ENCODE results near the gene NUP133. TPM values are rescaled to one million over a fixed set of nuclear protein-coding genes. Genes with fewer than 3 reads are reported as not detected.

NUP133 gene
- total and polyA plus RNA-seq, 2 of the 4 experiments (the other 2 are of a cell fraction), result 13.4 to 30.5 TPM

DNA sequence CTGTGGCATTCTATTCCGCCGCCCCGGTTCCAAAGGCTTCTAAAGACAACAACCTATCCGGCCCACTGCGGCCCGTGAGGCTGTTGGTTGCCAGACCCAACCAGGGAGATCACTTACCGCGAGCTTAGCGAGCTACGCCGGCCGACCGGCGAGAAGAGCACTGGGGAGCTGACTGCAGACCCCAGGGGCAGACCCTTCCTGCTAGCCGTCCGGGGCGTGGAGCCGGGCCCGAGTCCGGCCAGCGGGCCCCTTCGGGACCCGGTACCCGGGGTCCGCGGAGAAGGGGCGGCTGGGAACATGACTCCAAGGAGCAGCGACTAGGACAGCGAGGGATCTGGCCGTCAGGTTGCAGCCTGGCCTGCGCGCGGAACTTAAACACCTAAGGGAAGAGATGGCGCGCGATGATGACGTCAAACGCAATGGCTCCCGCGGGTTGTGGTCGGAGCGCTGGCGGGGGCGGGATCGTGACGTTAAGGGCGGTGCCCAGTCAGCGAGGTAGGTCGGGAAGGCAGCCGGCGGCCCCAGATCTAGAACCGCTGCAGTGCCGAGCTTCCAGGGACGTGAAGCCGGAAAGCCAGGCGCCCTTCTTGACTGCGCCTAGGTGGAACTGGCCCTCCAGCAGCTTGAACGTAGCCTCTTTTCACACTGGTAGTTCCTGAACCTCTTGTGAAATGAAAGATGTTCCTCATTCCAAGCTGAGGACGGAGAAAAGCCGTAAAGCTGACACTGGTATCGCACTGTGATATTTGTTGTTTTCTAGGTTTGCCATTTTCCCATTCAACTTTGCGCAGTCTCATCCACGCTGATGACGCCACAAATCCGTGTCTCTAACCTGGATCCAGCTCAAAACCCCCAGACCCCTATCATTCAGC lies at the start of gene NUP133 (continued):
- TF ChIP-seq, protein P1, sequence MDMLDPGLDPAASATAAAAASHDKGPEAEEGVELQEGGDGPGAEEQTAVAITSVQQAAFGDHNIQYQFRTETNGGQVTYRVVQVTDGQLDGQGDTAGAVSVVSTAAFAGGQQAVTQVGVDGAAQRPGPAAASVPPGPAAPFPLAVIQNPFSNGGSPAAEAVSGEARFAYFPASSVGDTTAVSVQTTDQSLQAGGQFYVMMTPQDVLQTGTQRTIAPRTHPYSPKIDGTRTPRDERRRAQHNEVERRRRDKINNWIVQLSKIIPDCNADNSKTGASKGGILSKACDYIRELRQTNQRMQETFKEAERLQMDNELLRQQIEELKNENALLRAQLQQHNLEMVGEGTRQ (IDR thresholded peaks at IDR 0.05; ENCODE audit: low read depth, low read length), result peak; percentile 20; the same call in 1 of the 2 replicates

DNA sequence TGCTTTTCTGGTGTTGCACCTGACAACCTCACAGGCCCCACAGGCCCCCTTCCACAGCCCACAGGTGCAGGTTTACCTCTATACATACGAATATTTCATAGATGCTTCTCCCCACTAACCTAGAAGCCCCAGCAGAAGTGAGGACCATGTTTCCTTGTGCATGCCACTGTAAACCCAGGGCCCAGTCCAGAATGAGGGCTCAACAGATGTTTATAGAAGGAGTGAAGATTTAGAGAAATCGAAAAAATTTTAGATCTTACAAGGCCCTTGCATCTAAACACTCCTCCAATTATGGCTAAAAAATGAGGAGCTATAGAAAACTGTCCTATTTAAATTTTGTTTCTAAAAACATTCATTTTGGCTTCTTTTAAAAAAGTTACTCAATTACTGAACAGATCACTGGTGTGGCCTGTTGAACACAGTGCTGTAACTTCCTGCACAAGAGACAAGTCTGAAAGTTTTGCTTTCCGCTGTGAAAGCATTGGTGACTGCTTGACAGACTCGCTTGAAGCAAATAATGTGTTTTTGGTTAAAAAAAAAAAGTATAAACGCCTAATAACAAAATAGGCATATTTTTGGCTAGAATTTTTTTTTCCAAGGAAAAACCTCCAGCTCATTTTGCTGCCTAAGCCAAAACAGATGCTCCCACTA lies 49.2 kb upstream of the NUP133 start:
- Histone ChIP-seq H3K79me1 (ENCODE audit: low read depth in 1 of 2, low read length in 2 of 2) (peaks cover 19 to 45% of the 10 kb centered on the region in 2 experiments), H3K9me3 (ENCODE audit: control insufficient read depth, insufficient read depth, low read length) (no peaks in the 10 kb centered on the region), H3K4me2 (ENCODE audit: low read depth, low read length) (peak overlapping the region; percentile 99), H3K56ac (ENCODE audit: extremely low read depth, insufficient read depth, low read length) (peak overlapping the region; percentile 61; the same call in 1 of the 2 replicates), H3K4me1 (ENCODE audit: control insufficient read depth, insufficient read depth, low read length) (peaks cover 11% of the 10 kb centered on the region), H3K27me3 (ENCODE audit: control insufficient read depth, insufficient read depth, low read length) (no peaks in the 10 kb centered on the region), H3K23ac (ENCODE audit: low read depth, low read length) (peak overlapping the region; percentile 57), H3K18ac (ENCODE audit: low read depth, low read length) (no peak overlapping the region), H3K4ac (ENCODE audit: low read depth, low read length) (0 out of 2 replicates have a peak overlapping the region, but pooled peaks have one; percentile 41), H3K9me1 (ENCODE audit: insufficient read depth, low read length) (peaks cover 5% of the 10 kb centered on the region; the same call in 1 of the 2 replicates), H2BK20ac (ENCODE audit: low read depth, low read length) (no peak overlapping the region), H4K91ac (ENCODE audit: insufficient read depth, low read depth, low read length) (no peak overlapping the region), H2AK5ac (ENCODE audit: low read depth, low read length) (no peak overlapping the region), H2BK5ac (ENCODE audit: low read depth, low read length, poor library complexity, severe bottlenecking) (no peak overlapping the region), H2AFZ (replicated peaks; ENCODE audit: low read length, poor library complexity) (no peak overlapping the region), H4K5ac (ENCODE audit: low read depth, low read length) (peak overlapping the region; percentile 49; the same call in 1 of the 2 replicates), H2BK15ac (ENCODE audit: low read depth, low read length) (no peak overlapping the region), H3K27ac (ENCODE audit: insufficient read depth, low read length) (no peak overlapping the region), H2BK120ac (ENCODE audit: low read depth, low read length) (no peak overlapping the region), H4K20me1 (ENCODE audit: insufficient read depth, low read length) (peaks cover 10% of the 10 kb centered on the region; the same call in 1 of the 2 replicates), H3K14ac (replicated peaks; ENCODE audit: low read depth, low read length) (peak overlapping the region; percentile 42), H3K4me3 (ENCODE audit: insufficient read depth, low read depth, low read length) (peak overlapping the region; percentile 59), H4K8ac (ENCODE audit: low read depth in 2 of 2, low read length in 2 of 2) (no peak overlapping the region; a peak in 1 of 4 replicates), H3K9ac (ENCODE audit: low read depth, low read length) (peak overlapping the region; percentile 90; the same call in 1 of the 2 replicates), H2AK9ac (replicated peaks; ENCODE audit: low read depth, low read length, poor library complexity) (peak overlapping the region; percentile 68), H3K36me3 (ENCODE audit: control insufficient read depth, insufficient read depth, low read length) (no peaks in the 10 kb centered on the region)
- in situ Hi-C loops (cut with MboI; ENCODE audit: low sequenced_read_pairs), result loop anchor here (5.0 kb wide), 1 partner anchor 70 kb away; the partner anchor contains the start of genes TAF5L and URB2
- DNase-seq, result peak; percentile 34
- dilution Hi-C loops (cut with HindIII; ENCODE audit: low sequenced_read_pairs, unreplicated experiment), result no loop called here
- intact Hi-C loops (cut with micrococcal nuclease), result no loop called here
- TF ChIP-seq RAD21 (IDR thresholded peaks at IDR 0.05; ENCODE audit: low read length) (no peak), POLR2A (IDR thresholded peaks at IDR 0.05; ENCODE audit: low read depth, low read length) (no peak), NFE2L2 (IDR thresholded peaks at IDR 0.05; ENCODE audit: low read depth, low read length) (no peak), BHLHE40 (IDR thresholded peaks at IDR 0.05; ENCODE audit: low read depth, low read length) (no peak), MAFK (IDR thresholded peaks at IDR 0.05; ENCODE audit: low read depth, low read length) (no peak), RCOR1 (IDR thresholded peaks at IDR 0.05; ENCODE audit: insufficient replicate concordance, low read length) (no peak), RFX5 (IDR thresholded peaks at IDR 0.05; ENCODE audit: low read depth, low read length) (no peak), MAZ (IDR thresholded peaks at IDR 0.05; ENCODE audit: borderline replicate concordance, low read depth, low read length) (no peak)
- TF ChIP-seq, protein P1 (IDR thresholded peaks at IDR 0.05; ENCODE audit: low read depth, low read length), result no peak
- POLR2A ChIA-PET (ENCODE audit: unreplicated experiment), result no interaction called here
- BruUV-seq (replicated peaks), result no TSS peak
- CTCF ChIA-PET, result interaction anchor here (0.8 to 1.7 kb wide), 2 partner anchors 93 to 664 kb away, joined by 3 to 5 read pairs; no protein-coding TSS in a partner anchor
- no CpG with 5 or more reads among the region's 5 CpGs for WGBS, 2 experiments (ENCODE audit: extremely low coverage in 2 of 2, insufficient read length in 1 of 2)
- ATAC-seq (ENCODE audit: low read depth), result no peak
